GM18517 (cell line): ENCODE data around the gene RYR2.

ENCODE experiments used
- ATAC-seq: cut with Tn5 transposase; IDR thresholded peaks from one replicate; pipeline ENCODE4 v1.9.1; 2021; ENCODE audit warnings: mild to moderate bottlenecking, moderate library complexity; ENCODE audit not compliant: unreplicated experiment

RYR2 gene

GRCh38 chr1:237411621-237412020 lies 369.6 kb downstream of the RYR2 start:
- peak; percentile 56 for ATAC-seq

GRCh38 chr1:237416924-237417655 lies 375.1 kb downstream of the RYR2 start:
- ATAC-seq, result no peak

GRCh38 chr1:237428809-237429208 lies 386.8 kb downstream of the RYR2 start:
- ATAC-seq, result no peak

- no peak for ATAC-seq
These were observed 387.3 kb downstream of the RYR2 start for GRCh38 chr1:237429252-237429651.

DNA sequence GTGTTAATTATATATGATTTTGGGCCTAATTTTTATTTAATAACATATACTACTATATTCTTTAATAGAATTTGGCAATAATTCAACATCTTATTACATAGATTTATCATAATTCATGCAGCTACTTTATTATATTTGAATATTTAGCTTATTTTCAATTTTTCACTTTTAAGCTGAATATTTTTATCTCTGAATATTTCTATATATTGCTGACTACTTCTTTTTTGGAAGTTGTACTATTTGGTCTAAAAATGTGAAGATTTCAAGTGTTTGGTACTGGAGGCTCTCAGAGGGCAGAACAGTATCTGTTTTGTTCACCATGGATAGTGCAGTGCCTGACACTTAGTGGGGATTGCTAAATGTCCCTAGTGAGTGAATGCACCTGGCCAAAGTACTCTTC lies 389.5 kb downstream of the RYR2 start:
- no peak for ATAC-seq

- no peak for ATAC-seq
These were observed 398.4 kb downstream of the RYR2 start for GRCh38 chr1:237440346-237440745.

DNA sequence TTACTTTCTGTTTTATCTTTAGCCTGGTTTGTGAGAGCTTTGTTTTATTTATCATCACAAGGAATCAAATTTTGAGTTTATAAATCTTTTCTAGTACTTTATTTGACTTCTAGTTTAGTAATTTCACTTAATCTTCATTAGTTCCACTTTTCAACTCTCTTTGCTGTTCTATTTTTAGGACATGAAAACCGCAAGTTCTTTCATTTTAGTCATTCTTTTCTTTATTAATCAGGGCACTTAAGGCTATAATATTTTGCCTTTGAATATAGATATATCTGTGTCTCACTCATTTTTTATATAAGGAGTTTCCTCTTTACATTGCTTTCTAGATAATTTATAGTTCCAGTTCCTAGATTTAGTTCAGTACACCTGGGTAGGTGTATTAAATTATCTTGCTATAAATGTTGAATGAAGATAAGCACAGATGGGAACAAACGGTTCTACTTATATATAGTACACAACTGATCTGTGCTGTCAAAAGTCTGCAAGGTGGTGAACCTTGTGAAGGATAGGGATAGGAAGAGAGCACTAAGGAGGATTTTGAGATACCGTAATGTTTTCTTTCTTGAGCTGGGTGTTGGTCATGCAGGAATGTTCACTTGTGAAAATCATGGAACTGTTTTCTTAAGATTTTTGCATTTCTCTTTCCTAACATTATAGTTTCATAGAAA lies 402.3 kb downstream of the RYR2 start:
- no peak for ATAC-seq

DNA sequence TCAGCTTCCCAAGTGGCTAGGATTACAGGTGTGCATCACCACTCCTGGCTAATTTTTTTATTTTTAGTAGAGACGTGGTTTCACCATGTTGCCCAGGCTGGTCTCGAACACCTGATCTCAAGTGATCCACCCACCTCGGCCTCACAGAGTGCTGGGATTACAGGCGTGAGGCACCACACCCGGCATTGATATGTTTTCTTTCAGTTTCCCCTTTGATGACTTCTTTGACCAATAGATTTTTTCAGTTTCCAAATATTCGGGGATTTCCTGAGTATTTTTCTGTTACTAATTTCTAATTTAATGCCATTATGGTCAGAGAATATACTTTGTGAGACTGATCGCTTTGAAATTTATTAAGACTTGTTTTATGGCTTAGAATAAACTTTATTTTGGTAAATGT lies 406.1 kb downstream of the RYR2 start:
- no peak for ATAC-seq

- no peak for ATAC-seq
These were observed 415.6 kb downstream of the RYR2 start for GRCh38 chr1:237457573-237457972.

DNA sequence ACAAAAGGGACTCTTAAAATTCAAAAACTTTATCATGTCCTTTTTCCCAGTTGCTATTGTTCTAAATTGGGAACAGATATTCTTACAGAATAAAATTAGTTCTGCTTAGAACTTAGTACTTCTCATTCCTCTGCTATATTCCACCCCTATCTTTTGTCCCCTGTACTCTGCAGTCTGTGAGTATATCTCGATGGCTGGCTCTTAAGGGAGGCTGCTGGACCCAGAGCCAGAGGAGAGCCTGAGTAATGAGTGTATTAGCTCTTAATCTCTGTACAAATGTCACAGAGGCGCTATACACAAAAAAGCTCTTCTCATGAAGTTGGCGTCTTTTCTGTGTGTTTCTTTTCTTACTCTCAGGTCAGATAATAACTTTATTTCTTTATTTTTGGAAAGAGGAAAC lies 425.3 kb downstream of the RYR2 start:
- ATAC-seq, result no peak

GRCh38 chr1:237470712-237471338 lies 428.8 kb downstream of the RYR2 start:
- no peak for ATAC-seq

- no peak for ATAC-seq
These were observed 429.4 kb downstream of the RYR2 start for GRCh38 chr1:237471377-237471776.

DNA sequence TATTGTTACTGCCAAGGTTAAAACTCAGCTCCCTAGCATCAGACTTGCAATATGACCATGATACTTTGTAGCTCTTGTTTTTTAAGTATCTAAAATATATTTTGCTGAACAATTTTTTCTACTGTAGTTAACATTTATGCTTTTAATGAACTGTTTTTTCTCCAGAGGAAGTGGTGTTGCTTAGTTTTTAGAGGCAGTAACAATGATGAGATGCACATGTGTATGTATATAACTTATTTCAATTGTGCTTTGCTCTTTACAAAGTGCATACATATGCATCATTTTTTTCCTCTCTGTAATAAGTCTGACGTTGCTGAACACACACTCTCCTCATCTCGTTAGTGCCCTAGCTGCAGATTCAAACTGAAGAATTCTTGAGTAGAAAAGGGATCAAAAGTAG lies 430.0 kb downstream of the RYR2 start:
- ATAC-seq, result no peak

DNA sequence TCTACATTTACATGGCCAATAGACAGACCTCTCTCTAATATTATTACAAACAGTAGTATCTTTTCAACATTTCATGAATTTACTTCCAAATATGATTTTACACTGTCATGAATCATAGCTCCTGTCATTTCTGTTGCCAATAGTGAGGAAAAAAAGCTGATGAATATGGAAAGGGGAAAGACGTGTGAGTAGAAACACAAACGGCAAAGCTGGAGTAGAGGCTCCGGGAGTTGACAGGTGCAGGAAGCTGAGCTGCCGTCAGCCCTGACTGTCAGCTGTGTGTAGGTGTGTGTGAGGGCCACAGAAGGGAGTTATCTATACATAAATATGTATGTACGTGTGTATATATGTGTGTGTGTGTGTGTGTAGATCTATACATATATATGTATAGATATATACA lies 431.9 kb downstream of the RYR2 start:
- ATAC-seq, result no peak

DNA sequence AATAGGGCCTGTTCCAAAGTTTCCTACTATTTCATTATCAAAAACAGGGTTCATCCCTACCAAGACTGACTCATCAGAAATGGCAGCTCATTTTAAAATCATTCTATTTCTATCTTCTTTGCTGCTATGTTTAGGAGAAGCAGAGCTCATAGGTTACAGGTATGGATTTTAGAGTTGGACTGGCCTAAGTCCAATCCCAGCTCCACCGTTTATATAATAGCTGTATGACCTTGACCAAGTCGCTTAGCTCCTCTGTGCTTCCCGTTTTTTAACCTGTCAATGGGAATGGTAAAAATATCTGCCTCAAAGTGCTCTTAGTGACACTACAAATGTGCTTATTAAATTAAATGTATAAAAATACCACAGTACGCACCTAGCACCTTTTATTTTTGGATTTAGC lies 436.1 kb downstream of the RYR2 start:
- no peak for ATAC-seq

- ATAC-seq, result no peak
These were observed 436.9 kb downstream of the RYR2 start for GRCh38 chr1:237478842-237479241.

GRCh38 chr1:237482777-237483176 lies 440.8 kb downstream of the RYR2 start:
- ATAC-seq, result no peak

GRCh38 chr1:237492359-237492758 lies 450.4 kb downstream of the RYR2 start:
- no peak for ATAC-seq

DNA sequence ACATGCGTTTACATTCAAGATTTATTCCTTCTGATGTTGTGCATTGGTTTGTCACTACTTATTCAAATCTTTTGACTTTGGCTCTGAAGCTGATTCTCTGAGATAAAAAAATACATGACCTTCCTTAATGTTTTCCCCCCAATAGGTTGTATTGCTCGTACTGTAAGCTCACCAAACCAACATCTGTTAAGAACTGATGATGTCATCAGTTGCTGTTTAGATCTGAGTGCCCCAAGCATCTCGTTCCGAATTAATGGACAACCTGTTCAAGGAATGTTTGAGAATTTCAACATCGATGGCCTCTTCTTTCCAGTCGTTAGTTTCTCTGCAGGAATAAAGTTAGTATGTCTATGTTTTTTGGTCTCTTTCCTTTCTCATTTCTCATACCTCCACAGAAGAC lies 458.6 kb downstream of the RYR2 start:
- no peak for ATAC-seq

- no peak for ATAC-seq
These were observed 461.3 kb downstream of the RYR2 start for GRCh38 chr1:237503292-237503691.

- ATAC-seq, result peak; percentile 94
These were observed 465.0 kb downstream of the RYR2 start for GRCh38 chr1:237507005-237507404.

- ATAC-seq, result no peak
These were observed 467.8 kb downstream of the RYR2 start for GRCh38 chr1:237509748-237510147.
